ENCODE results near the gene CDK5RAP2. TPM values are rescaled to one million over a fixed set of nuclear protein-coding genes. Genes with fewer than 3 reads are reported as not detected.

The CDK5RAP2 gene
- polyA plus RNA-seq, 1 experiment: 28.1 TPM

DNA sequence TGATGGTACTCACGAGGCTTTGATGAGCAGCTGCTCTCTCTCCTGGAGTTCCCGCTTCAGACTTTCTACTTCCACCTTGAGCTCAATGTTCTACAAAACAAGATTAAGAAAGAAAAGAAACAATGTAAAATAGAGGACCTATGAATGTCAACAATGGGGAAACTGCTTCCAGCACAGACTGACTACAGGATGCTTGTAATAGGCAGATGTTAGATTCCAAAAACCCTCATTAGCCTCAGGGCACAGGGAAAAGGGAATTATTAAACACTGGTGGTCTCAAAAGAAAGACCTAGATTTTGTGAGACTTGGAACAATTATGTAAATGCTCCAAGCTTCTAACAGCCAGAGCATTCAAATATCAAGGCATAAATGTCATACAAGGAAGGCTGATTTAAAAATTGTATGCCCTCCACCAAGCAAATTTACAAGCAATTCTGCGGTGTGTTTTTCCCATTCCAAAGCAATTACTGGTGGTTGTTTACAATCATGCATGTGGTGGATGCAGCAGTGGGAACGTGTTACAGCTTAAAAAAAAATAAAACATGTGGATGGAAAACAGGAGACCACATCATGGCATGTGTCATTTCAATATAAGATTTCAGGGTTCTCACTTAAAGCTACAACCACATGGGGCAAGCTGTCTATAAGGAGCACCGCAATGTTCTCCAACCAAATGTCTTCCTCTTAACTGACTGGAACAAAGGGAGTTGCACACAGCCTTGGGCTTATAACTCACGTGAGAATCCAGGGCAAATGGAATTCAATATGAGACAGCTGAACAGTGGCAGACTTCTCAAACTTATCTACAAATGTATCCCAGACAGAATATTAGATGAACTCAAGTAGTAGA lies 34.0 kb downstream of the CDK5RAP2 start:
- DNase-seq (ENCODE audit: low read depth): peak; percentile 56
- ChIA-PET CTCF (interaction anchor here (0.6 to 2.2 kb wide), 8 partner anchors 9 to 197 kb away, joined by 3 to 8 read pairs (median 3); no protein-coding TSS in a partner anchor), POLR2A (interaction anchor here (0.6 to 0.7 kb wide), 2 partner anchors 10 to 239 kb away, joined by 3 read pairs; no protein-coding TSS in a partner anchor)
- Histone ChIP-seq H3K36me3 (ENCODE audit: control insufficient read depth, insufficient read depth, low read length) (peaks cover 6% of the 10 kb centered on the region), H3K27me3 (ENCODE audit: control insufficient read depth, insufficient read depth, low read length) (no peaks in the 10 kb centered on the region), H3K4me3 (ENCODE audit: low read depth, low read length) (no peak overlapping the region)
- TF ChIP-seq, protein P1, sequence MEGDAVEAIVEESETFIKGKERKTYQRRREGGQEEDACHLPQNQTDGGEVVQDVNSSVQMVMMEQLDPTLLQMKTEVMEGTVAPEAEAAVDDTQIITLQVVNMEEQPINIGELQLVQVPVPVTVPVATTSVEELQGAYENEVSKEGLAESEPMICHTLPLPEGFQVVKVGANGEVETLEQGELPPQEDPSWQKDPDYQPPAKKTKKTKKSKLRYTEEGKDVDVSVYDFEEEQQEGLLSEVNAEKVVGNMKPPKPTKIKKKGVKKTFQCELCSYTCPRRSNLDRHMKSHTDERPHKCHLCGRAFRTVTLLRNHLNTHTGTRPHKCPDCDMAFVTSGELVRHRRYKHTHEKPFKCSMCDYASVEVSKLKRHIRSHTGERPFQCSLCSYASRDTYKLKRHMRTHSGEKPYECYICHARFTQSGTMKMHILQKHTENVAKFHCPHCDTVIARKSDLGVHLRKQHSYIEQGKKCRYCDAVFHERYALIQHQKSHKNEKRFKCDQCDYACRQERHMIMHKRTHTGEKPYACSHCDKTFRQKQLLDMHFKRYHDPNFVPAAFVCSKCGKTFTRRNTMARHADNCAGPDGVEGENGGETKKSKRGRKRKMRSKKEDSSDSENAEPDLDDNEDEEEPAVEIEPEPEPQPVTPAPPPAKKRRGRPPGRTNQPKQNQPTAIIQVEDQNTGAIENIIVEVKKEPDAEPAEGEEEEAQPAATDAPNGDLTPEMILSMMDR (IDR thresholded peaks at IDR 0.05; ENCODE audit: insufficient read depth, low read depth, low read length): no peak

DNA sequence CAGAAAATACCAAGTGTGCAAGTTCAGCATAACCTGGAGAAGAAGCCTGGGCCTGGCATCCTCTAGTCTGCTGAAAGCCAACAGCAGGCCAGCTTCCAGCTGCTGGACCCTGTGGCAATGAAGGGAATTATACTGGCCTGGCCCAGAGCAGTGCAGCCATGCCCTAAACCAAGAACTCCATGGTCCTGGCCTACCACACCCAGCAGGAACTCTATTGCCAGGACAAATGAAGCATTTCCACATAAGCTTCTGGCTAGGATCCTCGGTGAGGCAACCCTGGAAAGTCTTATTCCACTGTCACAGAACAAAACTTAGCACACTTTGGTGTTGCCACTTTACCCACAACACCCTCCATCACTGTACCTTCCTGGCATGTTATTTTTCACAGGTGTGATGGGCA lies 35.5 kb downstream of the CDK5RAP2 start:
- POLR2A ChIA-PET: interaction anchor here (0.7 kb wide), 1 partner anchor 17 kb away, joined by 3 read pairs; no protein-coding TSS in a partner anchor
- TF ChIP-seq, protein P1 (IDR thresholded peaks at IDR 0.05; ENCODE audit: insufficient read depth, low read depth, low read length): no peak
- peaks cover 6% of the 10 kb centered on the region for H3K36me3 ChIP-seq (ENCODE audit: control insufficient read depth, insufficient read depth, low read length)

DNA sequence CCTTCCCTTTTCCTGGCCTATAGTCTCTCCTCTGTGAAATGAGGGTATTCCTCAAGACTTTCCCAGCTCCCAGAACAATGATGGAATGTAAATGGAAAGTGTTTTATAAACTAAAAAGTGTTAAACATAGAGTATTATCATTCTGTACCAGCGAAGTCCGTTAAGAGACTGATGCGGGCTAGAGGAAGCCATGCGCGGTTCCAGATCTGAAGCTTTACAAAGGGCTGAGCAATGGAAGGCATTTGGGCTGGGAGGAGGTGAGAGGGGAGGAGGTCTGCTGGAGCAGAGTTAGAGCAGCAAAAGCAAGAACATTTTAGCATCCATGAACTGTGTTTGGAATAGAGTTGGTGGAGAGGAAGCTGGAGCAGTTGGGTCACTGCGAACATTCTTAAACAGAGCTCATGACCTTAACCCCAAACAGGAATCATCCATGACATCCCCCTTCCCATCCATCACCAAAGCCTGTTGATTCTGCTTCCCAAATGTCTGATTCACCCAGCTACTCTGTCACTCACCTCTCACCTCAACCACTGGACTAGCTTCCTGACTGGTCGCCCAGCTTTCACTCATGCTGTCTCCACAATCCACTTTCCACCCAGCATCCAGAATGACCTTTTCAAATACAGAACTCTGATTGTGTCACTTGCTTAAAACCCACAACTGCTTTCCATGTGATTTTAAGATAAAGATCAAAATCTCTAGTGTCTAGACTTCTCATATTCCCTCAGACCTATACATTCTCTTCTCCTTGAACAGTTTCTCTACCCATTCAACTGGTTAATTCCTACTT lies 37.1 kb downstream of the CDK5RAP2 start:
- Histone ChIP-seq H3K4me3 (ENCODE audit: low read depth, low read length) (no peak overlapping the region), H3K27me3 (ENCODE audit: control insufficient read depth, insufficient read depth, low read length) (no peaks in the 10 kb centered on the region), H3K36me3 (ENCODE audit: control insufficient read depth, insufficient read depth, low read length) (peaks cover 6% of the 10 kb centered on the region)
- ChIA-PET CTCF (interaction anchor here (0.6 to 3.1 kb wide), 2 partner anchors 11 to 88 kb away, joined by 3 to 14 read pairs; no protein-coding TSS in a partner anchor), POLR2A (no interaction called here)
- TF ChIP-seq, protein P1 (IDR thresholded peaks at IDR 0.05; ENCODE audit: insufficient read depth, low read depth, low read length): no peak
- DNase-seq (ENCODE audit: low read depth): no peak

More for the DNA sequence above, 35.5 kb downstream of the CDK5RAP2 start:
- no peak for DNase-seq (ENCODE audit: low read depth)
- no peak overlapping the region for H3K4me3 ChIP-seq (ENCODE audit: low read depth, low read length)
- CTCF ChIA-PET: interaction anchor here (1.3 to 3.1 kb wide), 5 partner anchors 8 to 67 kb away, joined by 3 to 14 read pairs (median 4); no protein-coding TSS in a partner anchor
- H3K27me3 ChIP-seq (ENCODE audit: control insufficient read depth, insufficient read depth, low read length): no peaks in the 10 kb centered on the region

DNA sequence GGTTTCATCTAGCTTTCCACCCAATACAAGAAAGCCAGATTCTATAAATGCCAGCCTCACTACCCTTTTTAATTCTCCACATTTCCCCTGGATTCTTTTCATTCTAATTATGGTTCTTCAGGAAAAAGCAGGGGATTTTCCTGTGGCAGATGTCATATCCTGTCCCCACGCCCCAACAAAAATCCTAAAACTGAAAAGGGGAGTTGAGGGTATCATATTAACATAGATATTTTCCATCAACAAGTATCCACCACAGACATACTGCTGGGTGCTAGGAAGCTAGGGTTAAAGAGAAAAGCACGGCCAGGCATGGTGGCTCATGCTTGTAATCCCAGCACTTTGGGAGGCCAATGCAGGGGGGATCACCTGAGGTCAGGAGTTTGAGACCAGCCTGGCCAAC lies 38.0 kb downstream of the CDK5RAP2 start:
- TF ChIP-seq, protein P1 (IDR thresholded peaks at IDR 0.05; ENCODE audit: insufficient read depth, low read depth, low read length): no peak
- Histone ChIP-seq H3K27me3 (ENCODE audit: control insufficient read depth, insufficient read depth, low read length) (no peaks in the 10 kb centered on the region), H3K4me3 (ENCODE audit: low read depth, low read length) (no peak overlapping the region), H3K36me3 (ENCODE audit: control insufficient read depth, insufficient read depth, low read length) (peaks cover 6% of the 10 kb centered on the region)
- ChIA-PET POLR2A (no interaction called here), CTCF (interaction anchor here (3.1 kb wide), 1 partner anchor 10 kb away, joined by 14 read pairs; no protein-coding TSS in a partner anchor)
- DNase-seq (ENCODE audit: low read depth): no peak

DNA sequence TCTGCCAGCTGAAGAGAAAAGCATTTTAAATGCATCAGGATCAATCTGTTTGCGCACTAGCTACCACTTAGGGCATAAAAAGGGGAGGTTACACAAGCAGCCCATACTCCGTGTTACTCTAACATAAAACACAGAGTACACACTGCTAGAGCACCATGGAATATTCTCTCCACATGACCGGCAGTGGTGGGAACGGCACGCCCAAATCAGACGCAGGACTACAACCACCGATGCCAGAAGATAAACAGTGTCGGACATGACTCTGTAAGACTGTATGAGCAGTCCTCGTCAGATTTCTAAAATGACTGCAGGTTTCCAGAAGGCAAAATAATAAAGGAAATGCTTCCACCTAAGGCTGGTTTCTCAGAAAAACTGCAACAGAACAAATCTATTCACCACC lies 40.0 kb downstream of the CDK5RAP2 start:
- CTCF ChIA-PET: interaction anchor here (0.8 kb wide), 1 partner anchor 8 kb away, joined by 3 read pairs; no protein-coding TSS in a partner anchor
- POLR2A ChIA-PET: no interaction called here
- TF ChIP-seq, protein P1 (IDR thresholded peaks at IDR 0.05; ENCODE audit: insufficient read depth, low read depth, low read length): no peak
- peaks cover 6% of the 10 kb centered on the region for H3K36me3 ChIP-seq (ENCODE audit: control insufficient read depth, insufficient read depth, low read length)
- no peaks in the 10 kb centered on the region for H3K27me3 ChIP-seq (ENCODE audit: control insufficient read depth, insufficient read depth, low read length)
- DNase-seq (ENCODE audit: low read depth): no peak
- H3K4me3 ChIP-seq (ENCODE audit: low read depth, low read length): no peak overlapping the region

Data from BJ (cell line).